IPS-18c (cell line): Measurements from ENCODE around the gene TOB2.

Experiments used
- H3K4me3 ChIP-seq: 2 replicates; pipeline ENCODE4 v1.7.0; 2013; ENCODE audit warnings: low read depth, mild to moderate bottlenecking, low read length, moderate library complexity; ENCODE audit not compliant: insufficient read depth
- H3K9me3 ChIP-seq: one replicate; pipeline ENCODE4 v1.6.1; 2013; ENCODE audit warnings: mild to moderate bottlenecking, low read length, moderate library complexity; ENCODE audit not compliant: control insufficient read depth, insufficient read depth

Gene TOB2

GRCh38 chr22:41446639-41447434 is at the start of gene TOB2:
TOB2 (minus strand) TSS chr22:41446801; CDS start chr22:41437345, 9,456 bp downstream.
- no peaks in the 10 kb centered on the region for H3K9me3 ChIP-seq
- peak within 1 kb of the TSS; percentile 66 for H3K4me3 ChIP-seq

- no peaks in the 10 kb centered on the region for H3K9me3 ChIP-seq
- H3K4me3 ChIP-seq = no peak overlapping the region
These were observed 44.9 kb upstream of the TOB2 start for GRCh38 chr22:41491374-41492100.

GRCh38 chr22:41488596-41489385 is 42.2 kb upstream of the TOB2 start:
- Histone ChIP-seq H3K9me3 (no peaks in the 10 kb centered on the region), H3K4me3 (no peak overlapping the region)

GRCh38 chr22:41488076-41488475 is 41.5 kb upstream of the TOB2 start:
- Histone ChIP-seq H3K9me3 (no peaks in the 10 kb centered on the region), H3K4me3 (no peak overlapping the region)

- no peak overlapping the region for H3K4me3 ChIP-seq
- H3K9me3 ChIP-seq = no peaks in the 10 kb centered on the region
These were observed 40.7 kb upstream of the TOB2 start for GRCh38 chr22:41487037-41487935.

GRCh38 chr22:41485033-41485432 is 38.4 kb upstream of the TOB2 start:
- no peaks in the 10 kb centered on the region for H3K9me3 ChIP-seq
- no peak overlapping the region for H3K4me3 ChIP-seq

GRCh38 chr22:41482319-41482935 is 35.8 kb upstream of the TOB2 start:
- Histone ChIP-seq H3K9me3 (no peaks in the 10 kb centered on the region), H3K4me3 (no peak overlapping the region; the same call in 1 of the 2 replicates)

GRCh38 chr22:41481925-41482318 is 35.3 kb upstream of the TOB2 start:
- no peak overlapping the region for H3K4me3 ChIP-seq
- no peaks in the 10 kb centered on the region for H3K9me3 ChIP-seq

- H3K4me3 ChIP-seq = peak overlapping the region; percentile 9; the same call in 1 of the 2 replicates
These were observed 34.7 kb upstream of the TOB2 start for GRCh38 chr22:41481131-41481830.

GRCh38 chr22:41480397-41480735 is 33.8 kb upstream of the TOB2 start:
- no peak overlapping the region; the same call in 1 of the 2 replicates for H3K4me3 ChIP-seq
- H3K9me3 ChIP-seq = no peaks in the 10 kb centered on the region

More at GRCh38 chr22:41481131-41481830, 34.7 kb upstream of the TOB2 start:
- H3K9me3 ChIP-seq = no peaks in the 10 kb centered on the region

- no peak overlapping the region for H3K4me3 ChIP-seq
- no peaks in the 10 kb centered on the region for H3K9me3 ChIP-seq
These were observed 33.2 kb upstream of the TOB2 start for GRCh38 chr22:41479671-41480396.

GRCh38 chr22:41478891-41479521 is 32.4 kb upstream of the TOB2 start:
- no peaks in the 10 kb centered on the region for H3K9me3 ChIP-seq
- H3K4me3 ChIP-seq = no peak overlapping the region

- Histone ChIP-seq H3K9me3 (no peaks in the 10 kb centered on the region), H3K4me3 (no peak overlapping the region)
These were observed 31.9 kb upstream of the TOB2 start for GRCh38 chr22:41478473-41478872.

- H3K9me3 ChIP-seq = no peaks in the 10 kb centered on the region
These were observed 28.4 kb upstream of the TOB2 start for GRCh38 chr22:41474872-41475451.

GRCh38 chr22:41471568-41471967 is 25.0 kb upstream of the TOB2 start:
- Histone ChIP-seq H3K9me3 (no peaks in the 10 kb centered on the region), H3K4me3 (no peak overlapping the region)

More at GRCh38 chr22:41474872-41475451, 28.4 kb upstream of the TOB2 start:
- H3K4me3 ChIP-seq = no peak overlapping the region
